Fibroblast of the aortic adventitia (primary cell): ENCODE results near the gene ADRA2C. TPM values are rescaled to one million over a fixed set of nuclear protein-coding genes. Genes with fewer than 3 reads are reported as not detected.

Experiments used
- DNase-seq: peaks from one replicate; pipeline ENCODE4 v3.0.0-alpha.2; 2010; ENCODE audit warnings: low read depth
- H3K4me3 ChIP-seq: 2 replicates; pipeline ENCODE4 v1.5.1; 2011; ENCODE audit warnings: low read depth, mild to moderate bottlenecking, control low read depth, low read length, moderate library complexity
- total RNA-seq: library from RNA; depleted of rRNA; stranded (reverse); fragments of >200 nt; gene quantifications from 2 replicates; pipeline ENCODE4 v1.2.3, GENCODE V29; 2012; ENCODE audit warnings: low replicate concordance
- TF ChIP-seq, protein P1 (sequence below): IDR thresholded peaks from 2 replicates; pipeline ENCODE4 v1.5.1; 2011; ENCODE audit warnings: mild to moderate bottlenecking, low read length, control low read depth, inconsistent platforms; ENCODE audit not compliant: insufficient read depth

Gene ADRA2C
- total RNA-seq, 1 donor = not detected

DNA sequence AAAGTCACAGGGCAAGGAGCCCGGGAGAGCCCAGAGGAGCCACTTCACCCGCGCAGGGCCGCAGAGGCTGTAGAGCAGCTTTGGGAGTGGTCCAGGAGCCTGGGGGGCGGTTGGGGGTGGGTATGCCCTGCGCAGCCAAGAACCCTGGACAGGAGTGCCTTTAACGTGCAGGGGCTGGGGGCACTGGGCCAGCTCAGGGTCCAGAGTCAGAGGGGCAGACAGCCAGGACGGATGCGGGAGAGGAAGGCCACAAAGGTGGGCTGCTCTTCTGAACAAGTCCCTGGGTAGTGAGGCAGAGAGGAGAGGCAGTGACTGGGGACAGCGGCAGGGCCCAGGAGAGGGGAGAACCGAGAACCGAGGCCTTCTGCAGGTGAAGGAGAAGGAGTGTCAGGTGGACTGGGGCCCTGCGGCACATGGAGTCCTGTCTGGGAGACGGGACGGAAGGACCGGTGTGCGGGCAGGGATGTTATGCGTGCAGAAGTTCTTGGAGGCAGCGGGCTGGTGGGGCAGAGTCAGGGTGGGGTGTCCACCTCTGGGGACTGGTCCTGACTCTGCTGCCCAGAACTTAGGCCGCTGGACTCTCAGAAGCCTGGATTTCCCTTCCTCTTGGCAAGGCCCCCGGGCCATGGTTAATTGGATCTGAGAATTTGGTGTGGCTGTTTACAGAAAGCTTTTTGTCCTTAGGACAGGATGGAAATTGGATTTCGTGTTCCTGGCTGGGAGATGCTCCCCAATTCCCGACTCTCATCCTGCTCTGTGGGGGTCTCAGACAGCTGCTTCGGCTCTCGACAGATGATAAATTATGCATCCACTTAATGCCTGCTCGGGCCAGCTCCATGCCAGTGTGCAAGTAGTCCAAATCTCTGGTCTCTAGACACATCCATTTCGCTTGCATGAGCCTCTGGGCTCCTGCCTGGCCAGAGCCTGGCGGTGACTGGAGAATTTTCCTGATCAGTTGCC is 31.9 kb downstream of the ADRA2C start:
- no peak overlapping the region for H3K4me3 ChIP-seq
- TF ChIP-seq, protein P1, sequence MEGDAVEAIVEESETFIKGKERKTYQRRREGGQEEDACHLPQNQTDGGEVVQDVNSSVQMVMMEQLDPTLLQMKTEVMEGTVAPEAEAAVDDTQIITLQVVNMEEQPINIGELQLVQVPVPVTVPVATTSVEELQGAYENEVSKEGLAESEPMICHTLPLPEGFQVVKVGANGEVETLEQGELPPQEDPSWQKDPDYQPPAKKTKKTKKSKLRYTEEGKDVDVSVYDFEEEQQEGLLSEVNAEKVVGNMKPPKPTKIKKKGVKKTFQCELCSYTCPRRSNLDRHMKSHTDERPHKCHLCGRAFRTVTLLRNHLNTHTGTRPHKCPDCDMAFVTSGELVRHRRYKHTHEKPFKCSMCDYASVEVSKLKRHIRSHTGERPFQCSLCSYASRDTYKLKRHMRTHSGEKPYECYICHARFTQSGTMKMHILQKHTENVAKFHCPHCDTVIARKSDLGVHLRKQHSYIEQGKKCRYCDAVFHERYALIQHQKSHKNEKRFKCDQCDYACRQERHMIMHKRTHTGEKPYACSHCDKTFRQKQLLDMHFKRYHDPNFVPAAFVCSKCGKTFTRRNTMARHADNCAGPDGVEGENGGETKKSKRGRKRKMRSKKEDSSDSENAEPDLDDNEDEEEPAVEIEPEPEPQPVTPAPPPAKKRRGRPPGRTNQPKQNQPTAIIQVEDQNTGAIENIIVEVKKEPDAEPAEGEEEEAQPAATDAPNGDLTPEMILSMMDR = no peak
- no peak for DNase-seq

DNA sequence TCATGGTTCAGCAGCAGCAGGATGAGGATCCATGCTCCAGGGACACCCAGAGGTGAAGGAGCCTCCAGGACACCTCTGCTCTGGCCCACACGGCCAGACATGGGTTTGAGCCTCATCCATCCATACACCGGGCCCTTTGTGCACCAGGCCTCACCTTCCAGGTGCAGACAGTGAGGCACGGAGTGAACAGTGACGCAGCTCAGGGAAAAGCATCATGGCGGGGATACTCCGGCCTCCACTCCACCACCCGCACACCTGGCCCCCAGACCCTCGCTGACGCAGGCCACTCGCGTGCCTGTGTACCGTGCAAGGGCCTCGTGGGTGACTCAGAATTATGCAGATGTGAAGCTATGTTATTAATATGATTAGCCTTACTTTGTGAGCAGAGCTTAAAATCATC is 33.3 kb downstream of the ADRA2C start:
- TF ChIP-seq, protein P1 = no peak
- DNase-seq = no peak
- no peak overlapping the region for H3K4me3 ChIP-seq

DNA sequence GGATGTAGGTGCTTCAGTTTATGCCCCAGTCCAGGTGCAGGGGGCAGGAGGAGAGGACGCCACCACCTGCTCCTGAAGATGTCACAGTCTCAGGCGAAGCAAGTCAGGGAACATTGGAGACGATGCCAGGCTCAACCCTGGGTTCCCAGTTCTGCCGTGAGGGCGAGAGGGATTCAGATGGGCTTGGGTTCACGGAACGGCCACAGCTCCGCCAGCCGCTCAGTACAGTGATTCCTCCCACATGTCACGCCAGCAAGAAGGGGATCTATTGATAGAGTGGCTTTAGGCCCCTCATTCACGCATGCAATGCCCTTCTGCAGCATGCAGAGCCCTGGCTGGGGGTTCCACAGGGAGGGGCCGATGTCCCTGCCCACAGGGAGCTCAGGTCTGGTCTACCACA is 34.2 kb downstream of the ADRA2C start:
- TF ChIP-seq, protein P1 = no peak
- DNase-seq = no peak
- no peak overlapping the region for H3K4me3 ChIP-seq

DNA sequence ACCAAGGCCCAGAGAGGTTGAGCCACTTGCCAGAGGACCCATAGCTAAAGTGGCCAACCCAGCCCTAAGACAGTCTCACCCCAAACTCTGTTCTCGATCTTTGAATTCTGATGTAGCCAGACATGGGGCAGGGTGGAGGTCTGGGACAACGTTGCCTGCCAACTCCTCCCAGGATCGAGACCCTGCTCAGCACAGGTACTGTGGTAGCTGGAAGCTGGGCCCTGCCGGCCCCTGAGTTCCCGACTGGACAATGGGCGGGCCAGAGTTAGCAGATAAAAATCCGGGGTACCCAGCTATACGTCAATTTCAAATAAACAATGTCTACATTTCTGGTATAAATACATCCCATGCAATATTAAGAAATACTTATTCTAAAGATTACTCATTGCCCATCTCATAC is 35.3 kb downstream of the ADRA2C start:
- H3K4me3 ChIP-seq = no peak overlapping the region
- TF ChIP-seq, protein P1 = no peak
- DNase-seq = no peak

DNA sequence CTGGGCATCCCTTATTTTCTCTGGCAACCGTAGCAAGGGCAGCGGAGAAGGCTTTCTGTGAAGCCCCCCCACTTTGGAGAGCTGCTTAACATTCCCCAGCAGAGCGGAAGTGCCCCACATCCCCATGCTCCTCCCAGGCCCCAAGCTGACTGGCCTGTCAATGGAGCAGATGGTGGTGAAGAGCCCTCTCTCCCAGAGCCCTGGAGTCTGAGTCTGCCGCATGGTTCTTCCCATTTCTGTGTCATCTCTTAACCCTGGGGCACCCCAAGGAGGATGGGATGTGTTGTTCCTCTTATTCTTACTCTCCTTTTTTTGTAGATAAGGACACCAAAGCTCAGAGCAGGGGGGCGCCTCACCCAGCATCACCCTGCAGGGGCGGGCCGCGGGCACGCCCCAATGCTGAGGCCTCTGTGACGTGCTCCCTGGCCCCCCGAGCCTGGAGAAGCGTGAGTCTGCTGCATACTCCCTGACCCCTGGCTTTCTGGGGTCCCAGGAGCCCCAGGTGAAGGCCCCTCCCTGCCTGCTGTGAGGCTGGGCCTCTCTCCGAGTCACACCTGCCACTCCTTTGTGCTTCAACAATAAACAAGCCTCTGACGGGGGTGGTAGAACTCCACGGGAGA is 35.9 kb downstream of the ADRA2C start:
- TF ChIP-seq, protein P1 = no peak
- H3K4me3 ChIP-seq = no peak overlapping the region
- no peak for DNase-seq

DNA sequence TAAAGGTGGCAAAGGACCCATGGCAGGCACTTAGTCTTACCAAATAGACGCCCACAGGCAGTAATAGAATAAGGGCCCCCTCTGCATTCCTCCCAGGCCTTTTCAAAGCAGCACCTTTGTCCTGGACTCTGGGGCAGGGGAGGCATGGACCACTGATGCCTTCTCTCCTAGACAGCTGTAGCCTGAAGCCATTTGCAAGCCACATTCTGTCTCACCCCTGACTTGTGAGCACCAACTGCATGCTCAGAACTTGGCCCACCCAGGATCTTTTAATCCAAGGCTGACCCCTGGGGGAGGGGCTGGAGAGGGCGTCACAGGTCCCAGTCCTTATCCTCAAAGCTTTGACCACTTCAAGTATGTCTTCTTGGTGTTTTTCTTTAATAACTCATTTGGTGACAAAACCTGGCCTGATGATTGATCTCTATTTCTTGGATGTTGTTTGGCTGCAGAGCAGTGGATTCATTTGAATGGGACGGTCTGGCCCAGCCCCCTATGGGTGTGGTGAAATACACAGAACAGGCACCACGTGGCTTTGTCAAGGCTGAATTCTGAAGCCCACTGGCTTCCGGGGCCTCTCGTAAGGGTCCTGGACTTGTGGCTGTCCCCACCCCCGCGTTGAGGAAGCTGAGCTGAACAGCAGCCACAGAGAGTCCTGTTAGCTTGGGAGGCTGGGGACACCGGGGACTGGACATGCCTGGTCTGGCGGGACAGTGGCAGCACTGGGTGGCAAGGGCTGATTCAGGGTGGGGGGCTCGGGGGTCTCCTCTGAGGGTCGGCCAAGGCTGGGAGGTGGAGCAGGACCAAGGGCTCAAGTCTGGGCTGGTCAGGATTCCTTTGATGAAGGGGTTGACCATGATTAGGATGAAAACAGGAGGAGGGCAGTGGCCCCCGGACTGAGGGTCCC is 36.6 kb downstream of the ADRA2C start:
- TF ChIP-seq, protein P1 = no peak
- no peak for DNase-seq
- no peak overlapping the region for H3K4me3 ChIP-seq
